HepG2 (cell line): ENCODE data around the gene GRAMD4. TPM values are rescaled to one million over a fixed set of nuclear protein-coding genes. Genes with fewer than 3 reads are reported as not detected.

Experiments
- CBX1 ChIP-seq: IDR thresholded peaks from one replicate; pipeline ENCODE4 v1.6.1; 2016; ENCODE audit warnings: antibody characterized with exemption, low read depth
- DMAP1 ChIP-seq: IDR thresholded peaks from 2 replicates; pipeline ENCODE4 v1.6.1; 2016
- FOXO1 ChIP-seq: sonication (generic); formaldehyde crosslinking; IDR thresholded peaks from 2 replicates; pipeline ENCODE4 v1.4.0; 2020; ENCODE audit warnings: missing genetic modification reagents
- GATAD2A ChIP-seq: IDR thresholded peaks from 2 replicates; pipeline ENCODE4 v1.6.1; 2016
- GFI1 ChIP-seq: sonication (generic); formaldehyde crosslinking; IDR thresholded peaks from 2 replicates; pipeline ENCODE4 v1.5.0; 2020; ENCODE audit warnings: missing genetic modification reagents, mild to moderate bottlenecking, borderline replicate concordance
- GMEB2 ChIP-seq: IDR thresholded peaks from 2 replicates; pipeline ENCODE4 v1.6.1; 2016; ENCODE audit warnings: missing biosample characterization, missing genetic modification reagents, low read depth
- HDAC1 ChIP-seq: sonication (generic); formaldehyde crosslinking; IDR thresholded peaks from 2 replicates; pipeline ENCODE4 v1.5.1; 2020; ENCODE audit warnings: mild to moderate bottlenecking, missing genetic modification reagents
- HIC2 ChIP-seq: sonication (generic); formaldehyde crosslinking; IDR thresholded peaks from 2 replicates; pipeline ENCODE4 v1.9.0; 2022; ENCODE audit warnings: low read depth, missing genetic modification reagents
- HNF1B ChIP-seq: sonication (generic); formaldehyde crosslinking; IDR thresholded peaks from 2 replicates; pipeline ENCODE4 v1.5.1; 2020; ENCODE audit warnings: mild to moderate bottlenecking, moderate library complexity, missing genetic modification reagents
- JUNB ChIP-seq: sonication (generic); formaldehyde crosslinking; IDR thresholded peaks from 2 replicates; pipeline ENCODE4 v1.8.0; 2022; ENCODE audit warnings: missing genetic modification reagents, mild to moderate bottlenecking, borderline replicate concordance
- NFYC ChIP-seq: IDR thresholded peaks from 2 replicates; pipeline ENCODE4 v1.6.1; 2016; ENCODE audit warnings: missing genetic modification reagents, missing compliant biosample characterization
- NPAS2 ChIP-seq: sonication (generic); formaldehyde crosslinking; IDR thresholded peaks from 2 replicates; pipeline ENCODE4 v1.8.0; 2022; ENCODE audit warnings: mild to moderate bottlenecking, missing genetic modification reagents, borderline replicate concordance
- POLR2AphosphoS2 ChIP-seq: IDR thresholded peaks from 2 replicates; pipeline ENCODE4 v1.6.1; 2011; ENCODE audit warnings: low read depth, low read length, improper control_type of control experiment
- RBFOX2 ChIP-seq: fragments of 200-400 bp; formaldehyde crosslinking; IDR thresholded peaks from 2 replicates; pipeline ENCODE4 v1.6.1; 2017; ENCODE audit warnings: low read depth, mild to moderate bottlenecking, low read length
- SALL2 ChIP-seq: sonication (generic); formaldehyde crosslinking; IDR thresholded peaks from 2 replicates; pipeline ENCODE4 v1.8.1; 2023; ENCODE audit warnings: mild to moderate bottlenecking, missing genetic modification reagents, inconsistent platforms
- TOE1 ChIP-seq: sonication (generic); formaldehyde crosslinking; IDR thresholded peaks from 2 replicates; pipeline ENCODE4 v1.4.0; 2020; ENCODE audit warnings: mild to moderate bottlenecking, missing genetic modification reagents
- XBP1 ChIP-seq: sonication (generic); formaldehyde crosslinking; IDR thresholded peaks from 2 replicates; pipeline ENCODE4 v1.5.0; 2020; ENCODE audit warnings: missing genetic modification reagents
- ZBTB43 ChIP-seq: sonication (generic); formaldehyde crosslinking; conservative IDR thresholded peaks from 2 replicates; pipeline ENCODE4 v1.4.0; 2020; ENCODE audit warnings: missing genetic modification reagents
- ZIK1 ChIP-seq: sonication (generic); formaldehyde crosslinking; IDR thresholded peaks from 2 replicates; pipeline ENCODE4 v1.5.0; 2020; ENCODE audit warnings: mild to moderate bottlenecking, low read depth, missing genetic modification reagents, borderline replicate concordance
- ZNF343 ChIP-seq: sonication (generic); formaldehyde crosslinking; IDR thresholded peaks from 2 replicates; pipeline ENCODE4 v1.4.0; 2020; ENCODE audit warnings: mild to moderate bottlenecking, missing genetic modification reagents
- ZNF607 ChIP-seq: sonication (generic); formaldehyde crosslinking; IDR thresholded peaks from 2 replicates; pipeline ENCODE4 v1.5.1; 2020; ENCODE audit warnings: missing genetic modification reagents, mild to moderate bottlenecking, borderline replicate concordance
- ZNF678 ChIP-seq: sonication (generic); formaldehyde crosslinking; IDR thresholded peaks from 2 replicates; pipeline ENCODE4 v1.4.0; 2020; ENCODE audit warnings: mild to moderate bottlenecking, missing genetic modification reagents
- ZNF713 ChIP-seq: sonication (generic); formaldehyde crosslinking; IDR thresholded peaks from 2 replicates; pipeline ENCODE4 v1.4.0; 2020; ENCODE audit warnings: mild to moderate bottlenecking, missing genetic modification reagents
- ZNF780A ChIP-seq: sonication (generic); formaldehyde crosslinking; IDR thresholded peaks from 2 replicates; pipeline ENCODE4 v1.8.0; 2022; ENCODE audit warnings: mild to moderate bottlenecking, missing genetic modification reagents, moderate library complexity
- ZSCAN29 ChIP-seq: sonication (generic); formaldehyde crosslinking; conservative IDR thresholded peaks from 2 replicates; pipeline ENCODE4 v1.4.0; 2020; ENCODE audit warnings: mild to moderate bottlenecking, missing genetic modification reagents
- polyA plus RNA-seq, 8 experiments: library from polyadenylated mRNA; depleted of rRNA in 3 of 8; stranded (reverse) in 7 of 8; unstranded in 1 of 8; fragments of >200 nt; fragmentation: Illumina TruSeq in 4 of 8; extraction: Trizol in 4 of 8; gene quantifications; 2 replicates each; pipeline versions ENCODE4 v1.2.1 to v1.2.3, GENCODE V29; 2011 to 2016; ENCODE audit warnings: low read depth in 4 of 8, missing spikeins in 1 of 8, mixed read lengths in 1 of 8; ENCODE audit not compliant: insufficient read depth in 1 of 8
- total RNA-seq, 5 experiments: library from RNA; depleted of rRNA; stranded (reverse); fragments of >200 nt; fragmentation: Illumina TruSeq; extraction: Trizol; gene quantifications; 2 replicates each; pipeline ENCODE4 v1.2.3, GENCODE V29; 2016; ENCODE audit warnings: low read depth in 1 of 5

Gene GRAMD4
- total and polyA plus RNA-seq, 2 of the 13 experiments (the other 11 are each of a cell fraction or from before 2014, with no cell fraction given): 15.2 to 15.7 TPM

- peak; percentile 66; the same call in 1 of the 2 replicates for TF ChIP-seq ZBTB43 (CRISPR knock-in tag)
- TF ChIP-seq NFYC (CRISPR knock-in tag): no peak
- no peak for TF ChIP-seq ZNF343 (CRISPR knock-in tag)
- TF ChIP-seq GATAD2A: 0 out of 2 replicates have a peak, but pooled peaks have one; percentile 14
- TF ChIP-seq TOE1 (CRISPR knock-in tag): no peak
- TF ChIP-seq NPAS2 (CRISPR knock-in tag): no peak
- TF ChIP-seq DMAP1 (CRISPR knock-in tag): 0 out of 2 replicates have a peak, but pooled peaks have one; percentile 26
- peak; percentile 15; the same call in 1 of the 2 replicates for TF ChIP-seq FOXO1
- TF ChIP-seq ZNF780A: no peak
- peak; percentile 49; the same call in 1 of the 2 replicates for TF ChIP-seq HDAC1 (CRISPR knock-in tag)
- no peak for TF ChIP-seq CBX1
- no peak for TF ChIP-seq ZNF678 (CRISPR knock-in tag)
- no peak for TF ChIP-seq GMEB2 (CRISPR knock-in tag)
- no peak for TF ChIP-seq XBP1 (CRISPR knock-in tag)
- no peak for TF ChIP-seq POLR2AphosphoS2
- no peak for TF ChIP-seq JUNB (CRISPR knock-in tag)
- no peak for TF ChIP-seq ZSCAN29
- TF ChIP-seq SALL2: no peak
- no peak for TF ChIP-seq HIC2 (CRISPR knock-in tag)
- no peak for TF ChIP-seq ZNF607 (CRISPR knock-in tag)
- TF ChIP-seq ZNF713 (CRISPR knock-in tag): no peak
- TF ChIP-seq GFI1: no peak
- no peak for TF ChIP-seq RBFOX2
- no peak for TF ChIP-seq ZIK1 (CRISPR knock-in tag)
- no peak for TF ChIP-seq HNF1B (CRISPR knock-in tag)
These were observed 26.5 kb downstream of the GRAMD4 start (continued) for GRCh38 chr22:46646531-46647215.
